Endothelial cell of umbilical vein (primary cell): ENCODE data around the gene TEX38. TPM values are rescaled to one million over a fixed set of nuclear protein-coding genes. Genes with fewer than 3 reads are reported as not detected.

Source experiments
- BruUV-seq: library from RNA; stranded (reverse); fragments of 400-500 nt; replicated peaks from 2 replicates; lab custom pipeline; 2021; lab: Mats Ljungman, UMichigan
- CTCF ChIA-PET: fragments of 300-600, 350-600 bp; sonication (Branson Sonifier 250); formaldehyde crosslinking; loops from one replicate; lab custom pipeline; 2021; ENCODE audit warnings: antibody characterized with exemption, inconsistent platforms; lab: Charles Lee
- POLR2A ChIA-PET: fragments of 300-600, 350-600 bp; sonication (Branson Sonifier 250); formaldehyde crosslinking; loops from one replicate; lab custom pipeline; 2021; ENCODE audit warnings: antibody characterized with exemption, inconsistent platforms; lab: Charles Lee
- DNase-seq: peaks from one replicate; pipeline ENCODE4 v3.0.0-alpha.2; 2011; ENCODE audit warnings: low read depth, low spot score
- FAIRE-seq: peaks from 2 replicates; lab custom pipeline; 2011; peaks lifted over from hg19 to GRCh38; lab: Jason Lieb, UNC
- H2AFZ ChIP-seq: 2 replicates; pipeline ENCODE4 v1.6.0; 2012; ENCODE audit warnings: low read depth, low read length, control low read depth, inconsistent platforms
- H3K27ac ChIP-seq: 2 replicates; pipeline ENCODE4 v1.5.1; 2011; ENCODE audit warnings: low read depth, mild to moderate bottlenecking, control low read depth, low read length, moderate library complexity; ENCODE audit not compliant: insufficient read depth
- H3K27me3 ChIP-seq, 2 experiments: 2 replicates each; pipeline versions ENCODE4 v1.6.0 to v1.6.1; 2011; ENCODE audit warnings: low read length in 2 of 2, mixed read lengths in 1 of 2; ENCODE audit not compliant: control insufficient read depth in 2 of 2, insufficient read depth in 2 of 2
- H3K36me3 ChIP-seq, 2 experiments: 2 replicates in 1 of 2; 3 replicates in 1 of 2; pipeline ENCODE4 v1.5.1; 2011; ENCODE audit warnings: low read length in 2 of 2, mild to moderate bottlenecking in 1 of 2, moderate library complexity in 1 of 2; ENCODE audit not compliant: control insufficient read depth in 2 of 2, insufficient read depth in 2 of 2; ENCODE audit errors: extremely low read depth in 1 of 2
- H3K4me1 ChIP-seq: 3 replicates; pipeline ENCODE4 v1.5.1; 2011; ENCODE audit warnings: mild to moderate bottlenecking, low read length; ENCODE audit not compliant: control insufficient read depth, insufficient read depth; ENCODE audit errors: extremely low read depth
- H3K4me2 ChIP-seq: 2 replicates; pipeline ENCODE4 v1.6.1; 2011; ENCODE audit warnings: low read length, control low read depth, mixed read lengths; ENCODE audit not compliant: insufficient read depth
- H3K4me3 ChIP-seq, 3 experiments: fragments of 200-600 bp in 1 of 3; sonication (generic), shearing (Covaris generic) in 1 of 3; replicated peaks in 1 of 3; 2 replicates each; pipeline ENCODE4 v1.5.1; 2011 to 2016; ENCODE audit warnings: control low read depth in 3 of 3, low read length in 3 of 3, mild to moderate bottlenecking in 2 of 3, inconsistent platforms in 1 of 3, low read depth in 1 of 3, moderate library complexity in 1 of 3; ENCODE audit not compliant: insufficient read depth in 1 of 3
- H3K79me2 ChIP-seq: 2 replicates; pipeline ENCODE4 v1.6.0; 2012; ENCODE audit warnings: low read length, inconsistent platforms; ENCODE audit not compliant: control insufficient read depth, insufficient read depth
- H3K9ac ChIP-seq: replicated peaks from 2 replicates; pipeline ENCODE3; 2011; ENCODE audit warnings: low read length, control low read depth; ENCODE audit not compliant: insufficient read depth; ENCODE audit errors: extremely low read depth
- H3K9me1 ChIP-seq: replicated peaks from 3 replicates; pipeline ENCODE4 v1.6.0; 2011; ENCODE audit warnings: mild to moderate bottlenecking, low read length; ENCODE audit not compliant: control insufficient read depth, insufficient read depth; ENCODE audit errors: extremely low read depth
- H3K9me3 ChIP-seq: replicated peaks from 2 replicates; pipeline ENCODE4 v1.5.1; 2012; ENCODE audit warnings: low read length, inconsistent platforms; ENCODE audit not compliant: control insufficient read depth, insufficient read depth
- H4K20me1 ChIP-seq: replicated peaks from 2 replicates; pipeline ENCODE3; 2011; ENCODE audit warnings: mild to moderate bottlenecking, low read length; ENCODE audit not compliant: control insufficient read depth, insufficient read depth; ENCODE audit errors: extremely low read depth
- CTCF ChIP-seq, 2 donors: IDR thresholded peaks; 1 replicate in 1 of 2; 2 replicates in 1 of 2; pipeline ENCODE4 v1.5.1; 2011; ENCODE audit warnings: low read length in 2 of 2, mild to moderate bottlenecking in 2 of 2, moderate library complexity in 2 of 2, control low read depth in 1 of 2, inconsistent platforms in 1 of 2, low read depth in 1 of 2; ENCODE audit not compliant: insufficient read depth in 1 of 2; ENCODE audit errors: extremely low read depth in 1 of 2
- EZH2 ChIP-seq: IDR thresholded peaks from 2 replicates; pipeline ENCODE4 v1.6.1; 2012; ENCODE audit warnings: borderline replicate concordance, low read depth, mild to moderate bottlenecking, moderate library complexity, low read length, inconsistent platforms; ENCODE audit not compliant: severe bottlenecking
- FOS ChIP-seq: IDR thresholded peaks from 2 replicates; pipeline ENCODE4 v1.6.1; 2011; ENCODE audit warnings: mild to moderate bottlenecking, low read length, moderate library complexity, borderline replicate concordance; ENCODE audit not compliant: insufficient read depth
- GATA2 ChIP-seq: IDR thresholded peaks from 2 replicates; pipeline ENCODE4 v1.7.0; 2011; ENCODE audit warnings: low read depth, mild to moderate bottlenecking, moderate library complexity, mixed read lengths, low read length; ENCODE audit not compliant: insufficient read length, insufficient read depth
- JUN ChIP-seq: IDR thresholded peaks from 2 replicates; pipeline ENCODE4 v1.6.1; 2011; ENCODE audit warnings: borderline replicate concordance, low read depth; ENCODE audit not compliant: insufficient read length, insufficient read depth
- MAX ChIP-seq: IDR thresholded peaks from 2 replicates; pipeline ENCODE4 v1.6.1; 2011; ENCODE audit not compliant: insufficient read depth, insufficient read length
- MYC ChIP-seq: IDR thresholded peaks from one replicate; pipeline ENCODE4 v1.6.1; 2011; ENCODE audit warnings: mild to moderate bottlenecking, low read depth, low read length
- POLR2A ChIP-seq: IDR thresholded peaks from 2 replicates; pipeline ENCODE4 v1.6.1; 2012; ENCODE audit warnings: low read depth, mild to moderate bottlenecking, control low read depth, low read length
- POLR2AphosphoS5 ChIP-seq: IDR thresholded peaks from 2 replicates; pipeline ENCODE4 v1.6.1; 2012; ENCODE audit warnings: low read depth, mild to moderate bottlenecking, control low read depth, low read length, moderate library complexity; ENCODE audit not compliant: insufficient read depth
- dilution Hi-C: fragments of 300-500 bp; cut with MboI; formaldehyde crosslinking; loops from one replicate; pipeline ENCODE4 v1.15.0; 2019; ENCODE audit warnings: low sequenced_read_pairs; ENCODE audit not compliant: extremely low pct_ligation_motif_present
- intact Hi-C: fragments of 100-400 bp; cut with micrococcal nuclease; formaldehyde crosslinking; loops from one replicate; pipeline ENCODE4 v1.10.0; 2022
- polyA plus RNA-seq, 4 experiments: library from polyadenylated mRNA; depleted of rRNA in 3 of 4; stranded (reverse) in 3 of 4; unstranded in 1 of 4; fragments of >200 nt; gene quantifications; 2 replicates each; pipeline versions ENCODE4 v1.2.1 to v1.2.3, GENCODE V29; 2011 to 2012; ENCODE audit warnings: missing spikeins in 1 of 4
- total RNA-seq: library from RNA; stranded (reverse); gene quantifications from 2 replicates; pipeline ENCODE4 v1.2.3, GENCODE V29; 2021

The TEX38 gene
- total and polyA plus RNA-seq, 2 donors (not counting 3 experiments of a cell fraction or from before 2014, with no cell fraction given) = not detected

GRCh38 chr1:46686255-46686654, 14.6 kb downstream of the TEX38 start:
- H3K4me2 ChIP-seq = peak overlapping the region; percentile 63
- peak overlapping the region; percentile 12 for H3K27ac ChIP-seq
- peaks cover 9% of the 10 kb centered on the region for H4K20me1 ChIP-seq
- H3K36me3 ChIP-seq = peaks cover 16 to 30% of the 10 kb centered on the region in 2 experiments
- CTCF ChIA-PET = interaction anchor here (0.9 to 1.5 kb wide), 2 partner anchors 14 to 38 kb away, joined by 4 read pairs; no protein-coding TSS in a partner anchor
- no peaks in the 10 kb centered on the region for H3K9me3 ChIP-seq
- DNase-seq = peak; percentile 58
- peak; percentile 33 for FAIRE-seq
- H2AFZ ChIP-seq = no peak overlapping the region
- H3K9me1 ChIP-seq = no peaks in the 10 kb centered on the region
- TF ChIP-seq GATA2 = peak; percentile 98
- TF ChIP-seq POLR2A = peak; percentile 64
- peak; percentile 68 for TF ChIP-seq FOS
- peak; percentile 40 for TF ChIP-seq POLR2AphosphoS5
- no peak for TF ChIP-seq MYC
- TF ChIP-seq JUN = peak; percentile 49
- TF ChIP-seq CTCF (IDR thresholded peaks at IDR 0.05; ENCODE audit: extremely low read depth in 1 of 2, insufficient read depth in 1 of 2, low read depth in 1 of 2, low read length in 2 of 2) = no peak
- no peak for TF ChIP-seq EZH2
- no peak for TF ChIP-seq MAX
- no TSS peak for BruUV-seq
- H3K4me3 ChIP-seq = no peak overlapping the region
- H3K27me3 ChIP-seq = no peaks in the 10 kb centered on the region
- no peaks in the 10 kb centered on the region for H3K79me2 ChIP-seq
- dilution Hi-C loops = no loop called here
- H3K4me1 ChIP-seq = peaks cover 64% of the 10 kb centered on the region
- POLR2A ChIA-PET = no interaction called here
- no peak overlapping the region for H3K9ac ChIP-seq
- intact Hi-C loops = loop anchor here (2.0 kb wide), 1 partner anchor 33 kb away; the partner anchor contains the start of gene EFCAB14
